GM19324 (cell line): ENCODE results near the gene CHD9NB.

Experiments used
- ATAC-seq: cut with Tn5 transposase; IDR thresholded peaks from one replicate; pipeline ENCODE4 v1.9.1; 2021; ENCODE audit warnings: mild to moderate bottlenecking, moderate library complexity; ENCODE audit not compliant: unreplicated experiment, low FRiP score

Gene CHD9NB

DNA sequence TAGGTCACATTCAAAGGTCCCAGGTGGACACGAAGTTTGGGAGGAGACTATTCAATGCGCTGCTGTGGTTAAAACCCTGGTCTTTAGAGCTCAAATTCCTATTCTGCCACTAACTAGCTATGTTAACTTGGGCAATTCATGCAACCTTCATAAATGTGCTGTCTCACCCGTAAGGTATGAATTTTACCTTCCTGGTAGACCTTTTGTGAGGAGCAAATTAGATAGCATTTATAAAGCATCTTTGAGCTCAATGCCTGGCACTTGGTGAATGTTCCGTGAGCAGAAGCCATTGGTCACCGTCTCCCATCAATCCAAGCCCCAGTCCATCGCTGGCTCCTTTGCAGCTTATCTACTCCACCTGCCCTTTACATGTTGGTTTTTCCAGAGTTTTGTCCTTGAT lies 16.6 kb downstream of the CHD9NB start:
- no peak for ATAC-seq

GRCh38 chr16:53035176-53035942 lies 17.3 kb downstream of the CHD9NB start:
- no peak for ATAC-seq

GRCh38 chr16:53034306-53034705 lies 18.4 kb downstream of the CHD9NB start:
- ATAC-seq: no peak

- ATAC-seq: no peak
Observed at GRCh38 chr16:53031323-53031942, 21.3 kb downstream of the CHD9NB start.

DNA sequence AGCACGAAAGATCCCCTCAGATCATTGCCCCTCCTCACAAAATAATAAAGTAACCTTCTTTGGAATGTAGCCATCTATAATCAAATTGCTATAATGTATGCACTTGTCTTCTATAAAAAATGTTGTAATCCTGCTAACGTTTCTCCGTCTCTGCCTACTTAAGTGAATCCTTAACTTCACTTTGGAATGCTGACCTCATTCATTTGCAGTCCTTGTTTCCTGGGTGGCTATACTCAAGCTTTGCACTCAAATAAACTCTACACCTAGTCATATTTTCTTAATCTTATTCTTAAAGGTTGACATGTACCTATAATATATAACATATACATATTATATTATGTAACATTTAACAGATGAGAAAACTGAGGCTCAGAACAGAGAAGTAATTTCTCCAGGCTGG lies 22.7 kb downstream of the CHD9NB start:
- no peak for ATAC-seq

DNA sequence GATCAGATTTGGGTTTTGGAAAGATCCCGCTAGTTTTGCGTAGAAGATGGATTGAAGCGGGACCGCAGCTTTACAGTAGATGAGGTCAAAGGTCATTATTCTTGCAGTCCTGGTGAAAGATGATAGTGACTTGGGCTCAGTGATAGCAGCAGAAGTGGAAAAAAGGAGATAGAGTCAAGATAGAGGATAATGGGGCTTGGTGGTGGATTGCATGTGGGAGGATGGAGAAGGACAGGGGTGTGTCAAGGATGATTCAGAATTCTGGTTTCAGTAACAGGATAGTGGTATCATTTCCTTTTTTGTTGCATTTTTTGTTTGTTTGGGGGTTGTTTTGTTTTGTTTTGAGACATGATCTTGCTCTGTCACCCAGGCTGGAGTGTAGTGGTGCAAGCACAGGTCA lies 28.7 kb downstream of the CHD9NB start:
- ATAC-seq: no peak

- no peak for ATAC-seq
Observed at GRCh38 chr16:53022374-53022773, 30.3 kb downstream of the CHD9NB start.

DNA sequence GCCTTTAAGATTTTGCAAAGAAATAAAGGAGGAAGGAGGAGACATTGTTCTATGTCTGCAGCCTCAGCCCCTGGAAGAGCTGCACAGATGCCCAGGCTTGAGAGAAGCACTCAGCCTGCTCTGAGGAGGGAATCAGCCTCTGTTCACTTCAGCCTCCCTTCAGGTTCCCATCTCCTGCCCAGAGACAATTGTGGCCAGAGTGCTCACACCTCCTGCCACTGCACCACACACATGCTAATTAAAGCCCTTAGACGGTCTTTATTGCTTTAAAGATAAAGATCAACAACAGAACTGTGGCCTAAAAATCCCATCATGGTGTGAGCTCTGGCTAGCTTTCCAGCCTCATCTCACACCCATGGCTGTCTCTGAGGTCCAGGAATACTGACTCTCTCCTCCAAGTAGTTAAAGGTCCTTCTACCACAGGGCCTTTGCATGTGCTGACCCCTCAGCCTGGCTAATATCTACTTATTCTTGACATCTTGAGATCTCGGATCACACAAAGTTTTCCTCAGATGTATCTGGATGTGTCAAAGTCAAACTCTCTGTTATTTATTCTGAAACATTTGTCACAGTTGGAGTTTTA lies 33.8 kb downstream of the CHD9NB start:
- ATAC-seq: no peak

DNA sequence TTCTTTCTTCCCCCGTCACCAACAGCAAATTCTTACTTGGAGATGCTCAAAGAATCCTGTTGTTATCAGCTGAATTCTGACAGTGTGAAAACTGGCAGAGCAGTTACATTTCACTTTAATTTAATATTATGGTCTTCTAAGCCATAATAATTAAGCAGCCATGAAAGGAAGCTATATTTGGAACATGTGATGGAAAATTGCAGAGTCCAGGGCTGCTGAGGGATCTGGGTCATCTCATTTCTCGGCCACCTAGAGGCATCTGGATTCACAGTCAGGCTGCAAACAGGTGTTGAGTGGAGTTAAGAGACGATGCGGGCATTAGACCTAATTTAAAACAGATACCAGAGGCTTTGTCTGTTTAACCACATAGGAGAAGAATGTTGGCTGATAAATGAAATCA lies 38.4 kb downstream of the CHD9NB start:
- ATAC-seq: no peak

GRCh38 chr16:53007095-53007494 lies 45.6 kb downstream of the CHD9NB start:
- ATAC-seq: no peak

- no peak for ATAC-seq
Observed at GRCh38 chr16:52997922-52998321, 54.8 kb downstream of the CHD9NB start.

- ATAC-seq: no peak
Observed at GRCh38 chr16:52994942-52995341, 57.8 kb downstream of the CHD9NB start.

GRCh38 chr16:52993179-52993578 lies 59.5 kb downstream of the CHD9NB start:
- ATAC-seq: no peak

- ATAC-seq: no peak
Observed at GRCh38 chr16:52991572-52991971, 61.1 kb downstream of the CHD9NB start.
